Brain microvascular endothelial cell (primary cell): ENCODE results near the gene ALDH1A1.

Experiments
- DNase-seq: peaks from one replicate; pipeline ENCODE4 v3.0.0-alpha.2; 2020
- H3K27ac ChIP-seq: fragments of 250-450 bp; sonication (Bioruptor Pico); 2 replicates; pipeline ENCODE4 v1.5.1; 2020; ENCODE audit warnings: mild to moderate bottlenecking, moderate library complexity
- H3K27me3 ChIP-seq: fragments of 250-450 bp; sonication (Bioruptor Pico); replicated peaks from 2 replicates; pipeline ENCODE4 v1.5.1; 2020; ENCODE audit warnings: mild to moderate bottlenecking
- H3K36me3 ChIP-seq: fragments of 250-450 bp; sonication (Bioruptor Pico); replicated peaks from 2 replicates; pipeline ENCODE4 v1.5.1; 2020; ENCODE audit warnings: mild to moderate bottlenecking
- H3K4me3 ChIP-seq: 2 replicates; pipeline ENCODE4 v1.5.1; 2011; ENCODE audit warnings: low read depth, mild to moderate bottlenecking, control low read depth, low read length, moderate library complexity
- CTCF ChIP-seq: IDR thresholded peaks from 2 replicates; pipeline ENCODE4 v1.5.1; 2011; ENCODE audit warnings: low read depth, mild to moderate bottlenecking, moderate library complexity, low read length, control low read depth, inconsistent platforms; ENCODE audit errors: missing control alignments
- in situ Hi-C: cut with HindIII; loops from 2 replicates; pipeline ENCODE4 v1.10.0; 2017; ENCODE audit warnings: low sequenced_read_pairs, low pct_ligation_motif_present

Gene ALDH1A1

GRCh38 chr9:72913382-72914009 lies 39.4 kb downstream of the ALDH1A1 start:
- Histone ChIP-seq H3K36me3 (no peaks in the 10 kb centered on the region), H3K27ac (no peak overlapping the region), H3K27me3 (no peaks in the 10 kb centered on the region), H3K4me3 (no peak overlapping the region)
- in situ Hi-C loops, result no loop called here
- no peak for DNase-seq
- TF ChIP-seq CTCF, result no peak

GRCh38 chr9:72912476-72913381 lies 40.1 kb downstream of the ALDH1A1 start:
- Histone ChIP-seq H3K27ac (no peak overlapping the region), H3K36me3 (no peaks in the 10 kb centered on the region), H3K27me3 (no peaks in the 10 kb centered on the region), H3K4me3 (no peak overlapping the region)
- DNase-seq, result no peak
- no peak for TF ChIP-seq CTCF
- in situ Hi-C loops, result no loop called here

GRCh38 chr9:72911816-72912215 lies 41.0 kb downstream of the ALDH1A1 start:
- in situ Hi-C loops, result no loop called here
- TF ChIP-seq CTCF, result no peak
- no peak for DNase-seq
- Histone ChIP-seq H3K36me3 (no peaks in the 10 kb centered on the region), H3K27ac (no peak overlapping the region), H3K27me3 (no peaks in the 10 kb centered on the region), H3K4me3 (no peak overlapping the region)

GRCh38 chr9:72911247-72911775 lies 41.5 kb downstream of the ALDH1A1 start:
- Histone ChIP-seq H3K4me3 (no peak overlapping the region), H3K36me3 (no peaks in the 10 kb centered on the region), H3K27ac (no peak overlapping the region), H3K27me3 (no peaks in the 10 kb centered on the region)
- no peak for TF ChIP-seq CTCF
- in situ Hi-C loops, result no loop called here
- DNase-seq, result no peak

- Histone ChIP-seq H3K4me3 (no peak overlapping the region), H3K27ac (no peak overlapping the region), H3K36me3 (no peaks in the 10 kb centered on the region), H3K27me3 (no peaks in the 10 kb centered on the region)
- DNase-seq, result no peak
- in situ Hi-C loops, result no loop called here
- no peak for TF ChIP-seq CTCF
Measured at GRCh38 chr9:72909428-72909827, 43.4 kb downstream of the ALDH1A1 start.
